HepG2 (cell line): ENCODE data around the gene MACROD2. TPM values are rescaled to one million over a fixed set of nuclear protein-coding genes. Genes with fewer than 3 reads are reported as not detected.

Experiments
- ATAC-seq: fragments of 200-7000 bp; cut with Tn5 transposase; 3 replicates; pipeline ENCODE4 v1.9.1; 2020; ENCODE audit warnings: mild to moderate bottlenecking, moderate library complexity
- BruUV-seq: library from RNA; stranded (reverse); fragments of 400-500 nt; replicated peaks from 2 replicates; lab custom pipeline; 2021; lab: Mats Ljungman, UMichigan
- CTCF ChIA-PET: fragments of 300-600 bp; formaldehyde crosslinking; extraction: SDS; loops from one replicate; lab custom pipeline; 2021; ENCODE audit warnings: low total read pairs, inconsistent platforms, low intra/inter-chr PET ratio; lab: Yijun Ruan, JAX
- POLR2A ChIA-PET: fragments of 350-600 bp; sonication (Branson Sonifier 250); formaldehyde crosslinking; loops from one replicate; lab custom pipeline; 2020; ENCODE audit warnings: antibody characterized with exemption, inconsistent platforms; lab: Yijun Ruan, JAX
- DNase-seq: peaks from one replicate; pipeline ENCODE4 v3.0.0-alpha.2; 2015; ENCODE audit warnings: low spot score
- FAIRE-seq: peaks from 3 replicates; lab custom pipeline; 2011; peaks lifted over from hg19 to GRCh38; lab: Jason Lieb, UNC
- H2AFZ ChIP-seq: one replicate; pipeline ENCODE4 v1.6.1; 2011; ENCODE audit warnings: low read length, inconsistent platforms
- H3K27ac ChIP-seq: fragments of 300-600 bp; 3 replicates; pipeline ENCODE4 v1.8.0; 2011; ENCODE audit warnings: mixed run types, mild to moderate bottlenecking, mixed read lengths, low read length, inconsistent platforms; ENCODE audit not compliant: insufficient read depth; ENCODE audit errors: extremely low read length
- H3K27me3 ChIP-seq, 2 experiments: fragments of 200-600 bp in 1 of 2; 2 replicates in 1 of 2; 3 replicates in 1 of 2; pipeline versions ENCODE4 v1.6.0 to v1.8.0; 2011; ENCODE audit warnings: low read length in 2 of 2, mild to moderate bottlenecking in 2 of 2, moderate library complexity in 2 of 2, inconsistent platforms in 1 of 2; ENCODE audit not compliant: insufficient read depth in 2 of 2, control insufficient read depth in 1 of 2
- H3K36me3 ChIP-seq, 2 experiments: fragments of 200-600 bp in 1 of 2; replicated peaks in 1 of 2; 2 replicates in 1 of 2; 3 replicates in 1 of 2; pipeline versions ENCODE4 v1.5.1 to v1.8.0; 2011; ENCODE audit warnings: low read length in 2 of 2, inconsistent platforms in 1 of 2; ENCODE audit not compliant: insufficient read depth in 2 of 2, control insufficient read depth in 1 of 2
- H3K4me1 ChIP-seq: 2 replicates; pipeline ENCODE4 v1.5.1; 2012; ENCODE audit warnings: low read length, inconsistent platforms; ENCODE audit not compliant: insufficient read depth
- H3K4me2 ChIP-seq: 2 replicates; pipeline ENCODE4 v1.6.0; 2011; ENCODE audit warnings: low read depth, low read length, inconsistent platforms
- H3K4me3 ChIP-seq, 3 experiments: fragments of 200-600 bp in 1 of 3; sonication (generic), shearing (Covaris generic) in 1 of 3; replicated peaks in 1 of 3; 2 replicates each; pipeline ENCODE4 v1.5.1; 2011 to 2016; ENCODE audit warnings: low read length in 3 of 3, inconsistent platforms in 2 of 3, low read depth in 2 of 3, mild to moderate bottlenecking in 2 of 3, control low read depth in 1 of 3, mixed read lengths in 1 of 3; ENCODE audit not compliant: insufficient read depth in 1 of 3
- H3K79me2 ChIP-seq: one replicate; pipeline ENCODE4 v1.6.1; 2011; ENCODE audit warnings: low read length, inconsistent platforms; ENCODE audit not compliant: insufficient read depth
- H3K9ac ChIP-seq: 2 replicates; pipeline ENCODE4 v1.6.0; 2011; ENCODE audit warnings: mild to moderate bottlenecking, low read depth, low read length, inconsistent platforms; ENCODE audit not compliant: insufficient read depth
- H3K9me3 ChIP-seq: 2 replicates; pipeline ENCODE4 v1.5.1; 2012; ENCODE audit warnings: mild to moderate bottlenecking, low read length
- H4K20me1 ChIP-seq: 2 replicates; pipeline ENCODE4 v1.6.0; 2011; ENCODE audit warnings: inconsistent platforms, mild to moderate bottlenecking, low read length, moderate library complexity; ENCODE audit not compliant: insufficient read depth
- EED ChIP-seq: sonication (generic); formaldehyde crosslinking; IDR thresholded peaks from 2 replicates; pipeline ENCODE4 v1.5.0; 2020; ENCODE audit warnings: mild to moderate bottlenecking, missing genetic modification reagents
- FOXA1 ChIP-seq, 2 experiments: fragments of 450-650 bp in 1 of 2; sonication (generic) in 1 of 2; formaldehyde crosslinking in 1 of 2; IDR thresholded peaks; 2 replicates each; pipeline versions ENCODE4 v1.4.0 to v1.6.1; 2016 to 2020; ENCODE audit warnings: missing genetic modification reagents in 1 of 2
- KAT2B ChIP-seq: fragments of 150-350 bp; IDR thresholded peaks from 2 replicates; pipeline ENCODE4 v1.6.1; 2014; ENCODE audit warnings: low read depth, low read length, borderline replicate concordance
- WGBS: methylation state at CpG from one replicate; pipeline ENCODE4 v1.1.6; 2017; ENCODE audit warnings: low lambda C conversion rate; 5-methylcytosine and 5-hydroxymethylcytosine counted together
- in situ Hi-C: cut with HindIII; loops from 2 replicates; pipeline ENCODE4 v1.10.0; 2017; ENCODE audit warnings: low pct_unique_long_range_greater_than_20kb; ENCODE audit not compliant: extremely low pct_ligation_motif_present
- intact Hi-C: fragments of 100-400 bp; cut with micrococcal nuclease; formaldehyde crosslinking; loops from one replicate; pipeline ENCODE4 v1.10.0; 2022; ENCODE audit not compliant: unreplicated experiment
- polyA plus RNA-seq, 8 experiments: library from polyadenylated mRNA; depleted of rRNA in 3 of 8; stranded (reverse) in 7 of 8; unstranded in 1 of 8; fragments of >200 nt; fragmentation: Illumina TruSeq in 4 of 8; extraction: Trizol in 4 of 8; gene quantifications; 2 replicates each; pipeline versions ENCODE4 v1.2.1 to v1.2.3, GENCODE V29; 2011 to 2016; ENCODE audit warnings: low read depth in 4 of 8, missing spikeins in 1 of 8, mixed read lengths in 1 of 8; ENCODE audit not compliant: insufficient read depth in 1 of 8
- total RNA-seq, 5 experiments: library from RNA; depleted of rRNA; stranded (reverse); fragments of >200 nt; fragmentation: Illumina TruSeq; extraction: Trizol; gene quantifications; 2 replicates each; pipeline ENCODE4 v1.2.3, GENCODE V29; 2016; ENCODE audit warnings: low read depth in 1 of 5
- TF ChIP-seq, protein P1 (sequence below): sonication (generic); formaldehyde crosslinking; IDR thresholded peaks from 2 replicates; pipeline ENCODE4 v1.4.0; 2020; ENCODE audit warnings: missing genetic modification reagents, borderline replicate concordance
- TF ChIP-seq, protein P2 (sequence below): sonication (generic); formaldehyde crosslinking; IDR thresholded peaks from 2 replicates; pipeline ENCODE4 v1.5.0; 2020; ENCODE audit warnings: missing genetic modification reagents

The MACROD2 gene
- total and polyA plus RNA-seq, 2 of the 13 experiments (the other 11 are each of a cell fraction or from before 2014, with no cell fraction given) = 0.13 to 0.51 TPM

DNA sequence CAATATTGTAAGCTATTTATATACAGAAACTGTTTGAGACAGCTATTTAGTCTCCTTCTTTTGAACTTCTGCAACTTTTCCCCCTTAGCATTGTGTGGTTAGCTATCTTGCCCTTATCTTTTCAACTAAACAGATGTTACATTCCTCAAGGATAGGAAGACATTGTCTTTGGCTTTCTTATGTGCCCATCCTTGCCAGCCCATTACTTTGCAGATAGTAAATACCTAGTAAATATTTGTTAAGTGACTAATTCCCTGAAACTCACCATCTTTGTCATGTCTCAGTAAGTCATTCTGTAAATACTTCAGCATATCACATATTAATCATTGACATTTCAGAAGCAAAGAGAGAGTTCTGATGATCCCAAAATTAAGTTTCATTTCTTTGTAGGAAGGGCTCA lies 411.2 kb downstream of the MACROD2 start:
- no peaks in the 10 kb centered on the region for H3K79me2 ChIP-seq
- no peak overlapping the region for H3K27ac ChIP-seq
- H3K4me2 ChIP-seq = no peak overlapping the region
- in situ Hi-C loops = no loop called here
- BruUV-seq = no TSS peak
- TF ChIP-seq FOXA1 (IDR thresholded peaks at IDR 0.05) (no peak), FOXA1 (CRISPR knock-in tag; IDR thresholded peaks at IDR 0.05) (0 out of 2 replicates have a peak, but pooled peaks have one; percentile 14)
- TF ChIP-seq, protein P1, sequence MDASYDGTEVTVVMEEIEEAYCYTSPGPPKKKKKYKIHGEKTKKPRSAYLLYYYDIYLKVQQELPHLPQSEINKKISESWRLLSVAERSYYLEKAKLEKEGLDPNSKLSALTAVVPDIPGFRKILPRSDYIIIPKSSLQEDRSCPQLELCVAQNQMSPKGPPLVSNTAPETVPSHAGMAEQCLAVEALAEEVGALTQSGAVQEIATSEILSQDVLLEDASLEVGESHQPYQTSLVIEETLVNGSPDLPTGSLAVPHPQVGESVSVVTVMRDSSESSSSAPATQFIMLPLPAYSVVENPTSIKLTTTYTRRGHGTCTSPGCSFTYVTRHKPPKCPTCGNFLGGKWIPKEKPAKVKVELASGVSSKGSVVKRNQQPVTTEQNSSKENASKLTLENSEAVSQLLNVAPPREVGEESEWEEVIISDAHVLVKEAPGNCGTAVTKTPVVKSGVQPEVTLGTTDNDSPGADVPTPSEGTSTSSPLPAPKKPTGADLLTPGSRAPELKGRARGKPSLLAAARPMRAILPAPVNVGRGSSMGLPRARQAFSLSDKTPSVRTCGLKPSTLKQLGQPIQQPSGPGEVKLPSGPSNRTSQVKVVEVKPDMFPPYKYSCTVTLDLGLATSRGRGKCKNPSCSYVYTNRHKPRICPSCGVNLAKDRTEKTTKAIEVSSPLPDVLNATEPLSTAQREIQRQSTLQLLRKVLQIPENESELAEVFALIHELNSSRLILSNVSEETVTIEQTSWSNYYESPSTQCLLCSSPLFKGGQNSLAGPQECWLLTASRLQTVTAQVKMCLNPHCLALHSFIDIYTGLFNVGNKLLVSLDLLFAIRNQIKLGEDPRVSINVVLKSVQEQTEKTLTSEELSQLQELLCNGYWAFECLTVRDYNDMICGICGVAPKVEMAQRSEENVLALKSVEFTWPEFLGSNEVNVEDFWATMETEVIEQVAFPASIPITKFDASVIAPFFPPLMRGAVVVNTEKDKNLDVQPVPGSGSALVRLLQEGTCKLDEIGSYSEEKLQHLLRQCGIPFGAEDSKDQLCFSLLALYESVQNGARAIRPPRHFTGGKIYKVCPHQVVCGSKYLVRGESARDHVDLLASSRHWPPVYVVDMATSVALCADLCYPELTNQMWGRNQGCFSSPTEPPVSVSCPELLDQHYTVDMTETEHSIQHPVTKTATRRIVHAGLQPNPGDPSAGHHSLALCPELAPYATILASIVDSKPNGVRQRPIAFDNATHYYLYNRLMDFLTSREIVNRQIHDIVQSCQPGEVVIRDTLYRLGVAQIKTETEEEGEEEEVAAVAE = no peak
- H3K9ac ChIP-seq = no peak overlapping the region
- no peak overlapping the region for H3K4me3 ChIP-seq
- FAIRE-seq = no peak
- ATAC-seq = no peak
- peak; percentile 8 for DNase-seq
- no peak overlapping the region for H2AFZ ChIP-seq
- POLR2A ChIA-PET = no interaction called here
- no peaks in the 10 kb centered on the region for H3K27me3 ChIP-seq
- 0 out of 2 replicates have a peak, but pooled peaks cover 7% of the 10 kb centered on the region for H3K9me3 ChIP-seq
- H3K36me3 ChIP-seq = no peaks in the 10 kb centered on the region
- no peaks in the 10 kb centered on the region for H3K4me1 ChIP-seq
- H4K20me1 ChIP-seq = no peaks in the 10 kb centered on the region
- CTCF ChIA-PET = no interaction called here
- intact Hi-C loops = no loop called here

DNA sequence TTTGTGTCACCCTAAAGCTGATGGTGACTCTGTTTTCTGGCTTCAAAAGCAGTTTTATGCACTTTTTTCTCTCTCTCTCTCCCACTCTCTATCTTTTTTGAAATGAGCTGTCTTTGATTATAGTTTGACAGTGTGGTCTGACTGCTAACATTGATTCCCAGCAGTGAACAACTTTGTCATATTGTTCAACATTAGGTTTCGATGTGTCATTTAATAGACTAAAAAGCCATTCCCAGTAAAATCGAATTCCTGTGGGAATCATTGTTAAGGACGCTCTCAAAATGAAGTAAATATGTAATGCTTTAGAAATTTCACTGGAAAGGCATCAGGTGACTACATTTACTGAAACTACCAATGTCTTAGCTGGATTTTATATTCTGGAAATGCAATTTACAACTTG lies 412.0 kb downstream of the MACROD2 start:
- H3K27ac ChIP-seq = no peak overlapping the region
- 0 out of 2 replicates have a peak, but pooled peaks cover 5% of the 10 kb centered on the region for H3K9me3 ChIP-seq
- H3K79me2 ChIP-seq = no peaks in the 10 kb centered on the region
- intact Hi-C loops = no loop called here
- ATAC-seq = no peak
- H2AFZ ChIP-seq = no peak overlapping the region
- no peaks in the 10 kb centered on the region for H3K4me1 ChIP-seq
- CTCF ChIA-PET = no interaction called here
- in situ Hi-C loops = no loop called here
- H3K36me3 ChIP-seq = no peaks in the 10 kb centered on the region
- BruUV-seq = no TSS peak
- no peaks in the 10 kb centered on the region for H3K27me3 ChIP-seq
- POLR2A ChIA-PET = no interaction called here
- no peaks in the 10 kb centered on the region for H4K20me1 ChIP-seq
- no peak for FAIRE-seq
- TF ChIP-seq EED (CRISPR knock-in tag) = no peak
- TF ChIP-seq KAT2B = no peak
- TF ChIP-seq, protein P2, sequence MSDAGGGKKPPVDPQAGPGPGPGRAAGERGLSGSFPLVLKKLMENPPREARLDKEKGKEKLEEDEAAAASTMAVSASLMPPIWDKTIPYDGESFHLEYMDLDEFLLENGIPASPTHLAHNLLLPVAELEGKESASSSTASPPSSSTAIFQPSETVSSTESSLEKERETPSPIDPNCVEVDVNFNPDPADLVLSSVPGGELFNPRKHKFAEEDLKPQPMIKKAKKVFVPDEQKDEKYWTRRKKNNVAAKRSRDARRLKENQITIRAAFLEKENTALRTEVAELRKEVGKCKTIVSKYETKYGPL (CRISPR knock-in tag) = no peak
- no peak overlapping the region for H3K4me2 ChIP-seq
- no peak overlapping the region for H3K4me3 ChIP-seq
- no peak for DNase-seq
- no peak overlapping the region for H3K9ac ChIP-seq
- 14% methylated on average over 3 of the region's 3 CpGs for WGBS
